HepG2 (cell line): ENCODE data around the gene PLA2G7. TPM values are rescaled to one million over a fixed set of nuclear protein-coding genes. Genes with fewer than 3 reads are reported as not detected.

ENCODE experiments used
- ATAC-seq: fragments of 200-7000 bp; cut with Tn5 transposase; 3 replicates; pipeline ENCODE4 v1.9.1; 2020; ENCODE audit warnings: mild to moderate bottlenecking, moderate library complexity
- BruUV-seq: library from RNA; stranded (reverse); fragments of 400-500 nt; replicated peaks from 2 replicates; lab custom pipeline; 2021; lab: Mats Ljungman, UMichigan
- CTCF ChIA-PET: fragments of 300-600 bp; formaldehyde crosslinking; extraction: SDS; loops from one replicate; lab custom pipeline; 2021; ENCODE audit warnings: low total read pairs, inconsistent platforms, low intra/inter-chr PET ratio; lab: Yijun Ruan, JAX
- POLR2A ChIA-PET: fragments of 350-600 bp; sonication (Branson Sonifier 250); formaldehyde crosslinking; loops from one replicate; lab custom pipeline; 2020; ENCODE audit warnings: antibody characterized with exemption, inconsistent platforms; lab: Yijun Ruan, JAX
- DNase-seq: peaks from one replicate; pipeline ENCODE4 v3.0.0-alpha.2; 2015; ENCODE audit warnings: low spot score
- FAIRE-seq: peaks from 3 replicates; lab custom pipeline; 2011; peaks lifted over from hg19 to GRCh38; lab: Jason Lieb, UNC
- H2AFZ ChIP-seq: one replicate; pipeline ENCODE4 v1.6.1; 2011; ENCODE audit warnings: low read length, inconsistent platforms
- H3K27ac ChIP-seq: fragments of 300-600 bp; 3 replicates; pipeline ENCODE4 v1.8.0; 2011; ENCODE audit warnings: mixed run types, mild to moderate bottlenecking, mixed read lengths, low read length, inconsistent platforms; ENCODE audit not compliant: insufficient read depth; ENCODE audit errors: extremely low read length
- H3K27me3 ChIP-seq, 2 experiments: fragments of 200-600 bp in 1 of 2; 2 replicates in 1 of 2; 3 replicates in 1 of 2; pipeline versions ENCODE4 v1.6.0 to v1.8.0; 2011; ENCODE audit warnings: low read length in 2 of 2, mild to moderate bottlenecking in 2 of 2, moderate library complexity in 2 of 2, inconsistent platforms in 1 of 2; ENCODE audit not compliant: insufficient read depth in 2 of 2, control insufficient read depth in 1 of 2
- H3K36me3 ChIP-seq, 2 experiments: fragments of 200-600 bp in 1 of 2; replicated peaks in 1 of 2; 2 replicates in 1 of 2; 3 replicates in 1 of 2; pipeline versions ENCODE4 v1.5.1 to v1.8.0; 2011; ENCODE audit warnings: low read length in 2 of 2, inconsistent platforms in 1 of 2; ENCODE audit not compliant: insufficient read depth in 2 of 2, control insufficient read depth in 1 of 2
- H3K4me1 ChIP-seq: 2 replicates; pipeline ENCODE4 v1.5.1; 2012; ENCODE audit warnings: low read length, inconsistent platforms; ENCODE audit not compliant: insufficient read depth
- H3K4me2 ChIP-seq: 2 replicates; pipeline ENCODE4 v1.6.0; 2011; ENCODE audit warnings: low read depth, low read length, inconsistent platforms
- H3K4me3 ChIP-seq, 3 experiments: fragments of 200-600 bp in 1 of 3; sonication (generic), shearing (Covaris generic) in 1 of 3; replicated peaks in 1 of 3; 2 replicates each; pipeline ENCODE4 v1.5.1; 2011 to 2016; ENCODE audit warnings: low read length in 3 of 3, inconsistent platforms in 2 of 3, low read depth in 2 of 3, mild to moderate bottlenecking in 2 of 3, control low read depth in 1 of 3, mixed read lengths in 1 of 3; ENCODE audit not compliant: insufficient read depth in 1 of 3
- H3K79me2 ChIP-seq: one replicate; pipeline ENCODE4 v1.6.1; 2011; ENCODE audit warnings: low read length, inconsistent platforms; ENCODE audit not compliant: insufficient read depth
- H3K9ac ChIP-seq: 2 replicates; pipeline ENCODE4 v1.6.0; 2011; ENCODE audit warnings: mild to moderate bottlenecking, low read depth, low read length, inconsistent platforms; ENCODE audit not compliant: insufficient read depth
- H3K9me3 ChIP-seq: 2 replicates; pipeline ENCODE4 v1.5.1; 2012; ENCODE audit warnings: mild to moderate bottlenecking, low read length
- H4K20me1 ChIP-seq: 2 replicates; pipeline ENCODE4 v1.6.0; 2011; ENCODE audit warnings: inconsistent platforms, mild to moderate bottlenecking, low read length, moderate library complexity; ENCODE audit not compliant: insufficient read depth
- ARHGAP35 ChIP-seq: sonication (generic); formaldehyde crosslinking; IDR thresholded peaks from 2 replicates; pipeline ENCODE4 v1.9.0; 2022; ENCODE audit warnings: mild to moderate bottlenecking, inconsistent platforms, moderate library complexity, missing genetic modification reagents, borderline replicate concordance
- ATF6 ChIP-seq: sonication (generic); formaldehyde crosslinking; conservative IDR thresholded peaks from 2 replicates; pipeline ENCODE4 v1.4.0; 2020; ENCODE audit warnings: missing genetic modification reagents
- GATA4 ChIP-seq: sonication (generic); IDR thresholded peaks from 2 replicates; pipeline ENCODE4 v1.6.1; 2016; ENCODE audit warnings: antibody characterized with exemption, low read depth, borderline replicate concordance
- GZF1 ChIP-seq: sonication (generic); formaldehyde crosslinking; IDR thresholded peaks from 2 replicates; pipeline ENCODE4 v1.5.1; 2020; ENCODE audit warnings: mild to moderate bottlenecking, missing genetic modification reagents
- SP140L ChIP-seq: sonication (generic); formaldehyde crosslinking; IDR thresholded peaks from 2 replicates; pipeline ENCODE4 v1.4.0; 2020; ENCODE audit warnings: missing genetic modification reagents, borderline replicate concordance
- STAT5B ChIP-seq: sonication (generic); formaldehyde crosslinking; IDR thresholded peaks from 2 replicates; pipeline ENCODE4 v1.4.0; 2020; ENCODE audit warnings: missing genetic modification reagents
- ZNF101 ChIP-seq: sonication (generic); formaldehyde crosslinking; IDR thresholded peaks from 2 replicates; pipeline ENCODE4 v1.4.0; 2020; ENCODE audit warnings: mild to moderate bottlenecking, low read depth, missing genetic modification reagents, borderline replicate concordance
- ZNF513 ChIP-seq: sonication (generic); formaldehyde crosslinking; conservative IDR thresholded peaks from 2 replicates; pipeline ENCODE4 v1.5.0; 2020; ENCODE audit warnings: missing genetic modification reagents
- ZNF615 ChIP-seq: sonication (generic); formaldehyde crosslinking; IDR thresholded peaks from 2 replicates; pipeline ENCODE4 v1.5.0; 2020; ENCODE audit warnings: mild to moderate bottlenecking, missing genetic modification reagents, borderline replicate concordance
- ZNF839 ChIP-seq: sonication (generic); formaldehyde crosslinking; IDR thresholded peaks from 2 replicates; pipeline ENCODE4 v1.4.0; 2020; ENCODE audit warnings: missing genetic modification reagents, mild to moderate bottlenecking, borderline replicate concordance
- WGBS: methylation state at CpG from one replicate; pipeline ENCODE4 v1.1.6; 2017; ENCODE audit warnings: low lambda C conversion rate; 5-methylcytosine and 5-hydroxymethylcytosine counted together
- in situ Hi-C: cut with HindIII; loops from 2 replicates; pipeline ENCODE4 v1.10.0; 2017; ENCODE audit warnings: low pct_unique_long_range_greater_than_20kb; ENCODE audit not compliant: extremely low pct_ligation_motif_present
- intact Hi-C: fragments of 100-400 bp; cut with micrococcal nuclease; formaldehyde crosslinking; loops from one replicate; pipeline ENCODE4 v1.10.0; 2022; ENCODE audit not compliant: unreplicated experiment
- polyA plus RNA-seq, 8 experiments: library from polyadenylated mRNA; depleted of rRNA in 3 of 8; stranded (reverse) in 7 of 8; unstranded in 1 of 8; fragments of >200 nt; fragmentation: Illumina TruSeq in 4 of 8; extraction: Trizol in 4 of 8; gene quantifications; 2 replicates each; pipeline versions ENCODE4 v1.2.1 to v1.2.3, GENCODE V29; 2011 to 2016; ENCODE audit warnings: low read depth in 4 of 8, missing spikeins in 1 of 8, mixed read lengths in 1 of 8; ENCODE audit not compliant: insufficient read depth in 1 of 8
- total RNA-seq, 5 experiments: library from RNA; depleted of rRNA; stranded (reverse); fragments of >200 nt; fragmentation: Illumina TruSeq; extraction: Trizol; gene quantifications; 2 replicates each; pipeline ENCODE4 v1.2.3, GENCODE V29; 2016; ENCODE audit warnings: low read depth in 1 of 5
- TF ChIP-seq, protein P1 (sequence below): sonication (generic); formaldehyde crosslinking; IDR thresholded peaks from 2 replicates; pipeline ENCODE4 v1.4.0; 2020; ENCODE audit warnings: mild to moderate bottlenecking, missing genetic modification reagents

Gene PLA2G7
- total and polyA plus RNA-seq, 2 of the 13 experiments (the other 11 are each of a cell fraction or from before 2014, with no cell fraction given): not detected

- Histone ChIP-seq H3K27me3 (no peaks in the 10 kb centered on the region), H3K4me2 (no peak overlapping the region), H3K9me3 (no peaks in the 10 kb centered on the region), H3K4me3 (no peak overlapping the region), H3K27ac (no peak overlapping the region), H4K20me1 (no peaks in the 10 kb centered on the region), H2AFZ (no peak overlapping the region), H3K9ac (no peak overlapping the region), H3K36me3 (no peaks in the 10 kb centered on the region), H3K4me1 (no peaks in the 10 kb centered on the region), H3K79me2 (no peaks in the 10 kb centered on the region)
- FAIRE-seq (no peak), DNase-seq (no peak), ATAC-seq (no peak)
- 36% methylated on average over 13 of the region's 13 CpGs for WGBS
- in situ Hi-C loops (no loop called here), intact Hi-C loops (loop anchor here (10.0 kb wide), 1 partner anchor 96 kb away; no protein-coding TSS in a partner anchor)
- BruUV-seq: no TSS peak
- TF ChIP-seq ZNF101 (CRISPR knock-in tag) (no peak), ARHGAP35 (CRISPR knock-in tag) (no peak), STAT5B (no peak), ZNF839 (CRISPR knock-in tag) (0 out of 2 replicates have a peak, but pooled peaks have one; percentile 31)
- CTCF ChIA-PET: no interaction called here
- POLR2A ChIA-PET: no interaction called here
Observed at GRCh38 chr6:46688966-46689335, 46.2 kb downstream of the PLA2G7 start.

- POLR2A ChIA-PET: no interaction called here
- H3K9me3 ChIP-seq: no peaks in the 10 kb centered on the region
- H3K9ac ChIP-seq: no peak overlapping the region
- no peak overlapping the region for H3K4me3 ChIP-seq
- no peak overlapping the region for H3K4me2 ChIP-seq
- H3K27ac ChIP-seq: no peak overlapping the region
- no peaks in the 10 kb centered on the region for H3K27me3 ChIP-seq
- no TSS peak for BruUV-seq
- H3K79me2 ChIP-seq: no peaks in the 10 kb centered on the region
- 88% methylated on average over 60 of the region's 85 CpGs for WGBS
- CTCF ChIA-PET: no interaction called here
- intact Hi-C loops: loop anchor here (10.0 kb wide), 1 partner anchor 96 kb away; no protein-coding TSS in a partner anchor
- no peak overlapping the region for H2AFZ ChIP-seq
- no peak for FAIRE-seq
- no peak for DNase-seq
- no peak; the same call in 2 of the 3 replicates for ATAC-seq
- H3K36me3 ChIP-seq: no peaks in the 10 kb centered on the region
- in situ Hi-C loops: no loop called here
- no peaks in the 10 kb centered on the region for H4K20me1 ChIP-seq
- no peaks in the 10 kb centered on the region for H3K4me1 ChIP-seq
- no peak for TF ChIP-seq ATF6 (CRISPR knock-in tag)
- no peak for TF ChIP-seq ZNF615 (CRISPR knock-in tag)
- no peak for TF ChIP-seq SP140L
- no peak for TF ChIP-seq ZNF513
- TF ChIP-seq GATA4: no peak
- TF ChIP-seq, protein P1, sequence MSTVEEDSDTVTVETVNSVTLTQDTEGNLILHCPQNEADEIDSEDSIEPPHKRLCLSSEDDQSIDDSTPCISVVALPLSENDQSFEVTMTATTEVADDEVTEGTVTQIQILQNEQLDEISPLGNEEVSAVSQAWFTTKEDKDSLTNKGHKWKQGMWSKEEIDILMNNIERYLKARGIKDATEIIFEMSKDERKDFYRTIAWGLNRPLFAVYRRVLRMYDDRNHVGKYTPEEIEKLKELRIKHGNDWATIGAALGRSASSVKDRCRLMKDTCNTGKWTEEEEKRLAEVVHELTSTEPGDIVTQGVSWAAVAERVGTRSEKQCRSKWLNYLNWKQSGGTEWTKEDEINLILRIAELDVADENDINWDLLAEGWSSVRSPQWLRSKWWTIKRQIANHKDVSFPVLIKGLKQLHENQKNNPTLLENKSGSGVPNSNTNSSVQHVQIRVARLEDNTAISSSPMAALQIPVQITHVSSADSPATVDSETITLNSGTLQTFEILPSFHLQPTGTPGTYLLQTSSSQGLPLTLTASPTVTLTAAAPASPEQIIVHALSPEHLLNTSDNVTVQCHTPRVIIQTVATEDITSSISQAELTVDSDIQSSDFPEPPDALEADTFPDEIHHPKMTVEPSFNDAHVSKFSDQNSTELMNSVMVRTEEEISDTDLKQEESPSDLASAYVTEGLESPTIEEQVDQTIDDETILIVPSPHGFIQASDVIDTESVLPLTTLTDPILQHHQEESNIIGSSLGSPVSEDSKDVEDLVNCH (CRISPR knock-in tag): no peak
- TF ChIP-seq GZF1 (CRISPR knock-in tag): no peak
Observed at GRCh38 chr6:46688117-46688965, 46.8 kb downstream of the PLA2G7 start.
